ENCODE data around the gene SRCIN1.
"Not testable (repeated sequence)": the region's sequence is repeated elsewhere in the genome, so short reads cannot be mapped to it uniquely, and the experiment has no call there.

Gene SRCIN1

DNA sequence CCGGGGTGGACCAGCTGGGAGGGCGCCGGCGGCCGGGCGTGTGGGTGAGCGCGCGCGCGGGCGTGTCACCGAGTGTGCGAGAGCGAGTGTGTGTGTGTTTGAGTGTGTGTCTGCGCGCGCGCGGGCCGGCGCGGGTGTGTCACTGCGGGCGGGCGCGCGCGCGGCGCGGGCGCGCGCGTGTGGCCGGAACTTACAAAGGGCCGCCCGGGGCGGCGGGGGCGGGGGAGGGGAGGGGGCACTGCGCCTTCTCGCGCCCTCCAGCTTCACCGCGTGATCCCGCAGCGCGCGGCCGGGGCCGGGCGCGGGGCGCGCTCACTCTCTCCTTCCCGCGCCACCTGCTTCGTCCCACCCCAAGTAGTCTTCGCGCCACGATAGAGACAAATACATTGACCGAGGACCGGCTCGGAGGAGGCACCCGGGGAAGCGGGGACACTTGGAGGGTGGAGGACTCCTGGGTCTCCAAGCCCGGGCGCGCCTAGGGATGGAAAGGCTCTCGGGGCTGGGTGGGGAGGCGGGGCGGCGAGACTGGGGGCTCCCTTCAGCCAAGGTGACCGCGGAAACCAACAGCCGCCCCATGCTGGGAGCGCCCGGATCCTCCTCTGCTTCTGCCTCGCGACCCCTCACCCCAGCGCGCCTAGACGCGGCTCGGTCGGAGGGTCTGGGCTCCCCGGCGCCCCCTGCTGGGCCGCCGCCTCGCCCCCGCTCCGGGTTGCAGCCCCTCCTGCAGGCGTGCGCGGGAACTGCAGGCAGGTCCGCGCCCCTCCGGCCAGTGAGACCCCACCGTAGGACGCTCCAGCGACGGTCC lies at the start of gene SRCIN1:
Gene SRCIN1, minus strand, starts transcription at position 112 of the 805 bp plus-strand sequence. CDS start 247 bp downstream, outside the sequence.
- DNase-seq, result peak; percentile 44 to 83

DNA sequence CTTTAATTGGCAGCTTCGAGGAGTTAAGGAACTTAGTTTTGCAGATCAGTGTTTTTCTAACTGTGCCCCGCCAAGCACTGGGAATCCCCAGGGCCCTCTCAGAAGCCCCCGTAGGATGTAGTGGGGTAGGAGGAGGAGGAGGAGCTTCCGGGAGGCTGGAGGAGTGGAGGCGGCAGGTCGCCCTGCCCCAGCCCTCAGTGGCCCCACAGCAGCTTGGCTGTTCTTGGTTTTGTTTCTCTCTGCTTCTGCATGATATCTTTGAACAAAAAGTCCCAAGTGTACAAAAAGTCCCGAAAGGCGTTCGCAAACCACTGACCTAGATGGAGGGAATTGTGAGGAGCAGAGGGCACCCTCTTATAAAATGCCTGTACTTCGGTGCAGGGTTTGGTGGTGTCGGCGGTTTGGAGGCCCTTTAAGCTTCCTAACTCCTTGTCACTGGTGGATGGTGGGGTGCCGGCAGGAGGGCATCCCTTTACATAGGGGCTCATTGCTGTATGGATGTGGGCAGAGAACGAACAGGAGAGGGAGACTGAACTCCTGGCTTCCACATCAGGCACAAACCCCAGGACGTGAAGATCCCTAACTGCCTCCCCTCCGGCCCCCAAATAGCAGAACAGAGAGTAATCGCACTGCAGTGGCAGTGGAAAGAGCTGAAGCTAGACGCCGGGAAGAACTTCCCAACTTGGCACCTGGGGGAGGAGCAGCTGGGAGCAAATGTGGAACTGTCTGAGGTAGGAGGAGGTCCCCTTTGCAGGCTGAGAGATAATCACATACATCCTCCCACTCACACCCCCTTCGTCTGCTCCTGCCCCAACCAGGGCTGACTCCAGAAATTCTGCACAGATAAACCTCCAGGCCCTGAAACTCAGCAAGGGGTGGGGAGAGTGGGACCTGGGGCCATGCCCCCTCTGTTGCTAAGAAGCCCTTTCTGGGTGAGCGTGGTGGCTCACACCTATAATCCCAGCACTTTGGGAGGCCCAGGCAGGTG lies 49.0 kb upstream of the SRCIN1 start:
- DNase-seq, result no peak

GRCh38 chr17:38653679-38654078 lies 47.9 kb upstream of the SRCIN1 start:
- DNase-seq, result no peak

GRCh38 chr17:38653230-38653629 lies 47.5 kb upstream of the SRCIN1 start:
- DNase-seq, result no peak

GRCh38 chr17:38650653-38651173 lies 45.0 kb upstream of the SRCIN1 start:
- not testable (repeated sequence) for DNase-seq

DNA sequence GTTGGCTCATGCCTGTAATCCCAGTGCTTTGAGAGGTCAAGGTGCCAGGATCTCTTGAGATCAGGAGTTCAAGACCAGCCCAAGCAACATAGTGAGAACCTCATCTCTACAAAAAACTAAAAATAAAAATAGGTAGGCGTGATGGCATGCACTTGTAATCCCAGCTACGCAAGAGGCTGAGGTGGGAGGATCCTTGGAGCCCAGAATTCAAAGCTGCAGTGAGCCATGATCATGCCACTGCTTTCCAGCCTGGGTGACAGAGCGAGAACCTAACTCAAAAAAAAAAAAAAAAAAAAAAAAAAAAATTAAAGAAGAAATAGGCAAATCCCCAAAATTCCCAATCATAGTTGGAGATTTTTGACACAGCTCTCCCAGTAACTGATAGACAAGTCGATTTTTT lies 32.2 kb upstream of the SRCIN1 start:
- no peak for DNase-seq

- DNase-seq, result no peak
Observed at GRCh38 chr17:38636054-38636453, 30.3 kb upstream of the SRCIN1 start.

DNA sequence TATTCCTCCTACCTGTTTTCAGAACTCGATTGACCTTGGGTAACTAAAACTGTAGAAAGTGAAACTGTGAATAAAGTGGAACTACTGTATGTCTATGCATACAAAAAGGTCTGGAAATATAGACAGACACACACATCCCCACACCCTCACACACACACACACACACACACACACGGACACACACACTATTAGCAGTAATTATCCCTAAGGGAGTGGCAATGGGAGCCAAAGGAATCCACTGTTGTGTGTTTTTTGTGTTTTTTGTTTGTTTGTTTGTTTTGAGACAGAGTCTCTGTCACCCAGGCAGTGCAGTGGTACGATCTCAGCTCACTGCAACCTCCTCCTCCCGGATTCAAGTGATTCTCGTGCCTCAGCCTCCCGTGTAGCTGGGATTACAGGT lies 26.6 kb upstream of the SRCIN1 start:
- no peak for DNase-seq

DNA sequence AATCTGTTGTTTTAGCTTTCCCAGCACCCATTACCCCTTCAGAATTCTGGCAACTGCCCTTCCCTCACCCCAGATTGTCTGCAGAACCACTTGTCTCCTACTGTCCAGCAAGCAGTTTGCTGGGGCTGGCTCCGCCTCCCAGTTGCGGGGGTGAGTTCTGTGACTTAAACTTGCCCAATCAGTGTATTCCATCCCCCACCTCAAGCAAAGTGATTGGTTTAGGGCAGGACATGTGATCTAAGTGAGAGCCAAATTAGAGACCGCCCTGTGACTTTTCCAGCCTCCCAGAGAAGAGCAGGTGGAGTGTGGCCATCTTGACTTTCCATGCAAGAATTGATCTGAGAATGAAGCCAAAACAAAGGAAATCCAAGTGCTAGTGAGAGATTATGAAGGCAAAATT lies 22.7 kb upstream of the SRCIN1 start:
- DNase-seq, result no peak

GRCh38 chr17:38627957-38628356 lies 22.2 kb upstream of the SRCIN1 start:
- no peak for DNase-seq

DNA sequence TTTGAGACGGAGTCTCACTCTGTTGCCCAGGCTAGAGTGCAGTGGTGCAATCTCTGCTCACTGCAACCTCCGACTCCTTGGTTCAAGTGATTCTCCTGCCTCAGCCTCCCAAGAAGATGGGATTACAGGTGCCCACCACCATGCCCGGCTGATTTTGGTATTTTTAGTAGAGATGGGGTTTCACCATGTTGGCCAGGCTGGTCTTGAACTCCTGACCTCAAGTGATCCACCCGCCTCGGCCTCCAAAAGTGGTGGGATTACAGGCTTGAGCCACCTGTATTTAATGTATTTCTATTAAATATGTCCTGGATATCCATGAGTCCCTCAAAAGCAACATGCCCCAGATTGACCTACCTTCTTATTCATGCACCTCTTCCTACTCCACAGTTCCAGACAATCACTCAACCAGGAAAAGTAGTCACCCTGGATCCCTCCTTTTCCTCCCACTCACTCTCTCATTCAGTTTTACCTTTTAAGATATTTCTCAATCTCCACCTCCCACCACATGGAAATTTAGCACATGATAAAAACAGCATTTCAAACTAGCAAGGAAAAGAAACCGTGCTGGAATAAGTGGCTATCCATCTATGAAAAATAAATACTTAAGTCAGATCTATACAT lies 21.0 kb upstream of the SRCIN1 start:
- not testable (repeated sequence) for DNase-seq

DNA sequence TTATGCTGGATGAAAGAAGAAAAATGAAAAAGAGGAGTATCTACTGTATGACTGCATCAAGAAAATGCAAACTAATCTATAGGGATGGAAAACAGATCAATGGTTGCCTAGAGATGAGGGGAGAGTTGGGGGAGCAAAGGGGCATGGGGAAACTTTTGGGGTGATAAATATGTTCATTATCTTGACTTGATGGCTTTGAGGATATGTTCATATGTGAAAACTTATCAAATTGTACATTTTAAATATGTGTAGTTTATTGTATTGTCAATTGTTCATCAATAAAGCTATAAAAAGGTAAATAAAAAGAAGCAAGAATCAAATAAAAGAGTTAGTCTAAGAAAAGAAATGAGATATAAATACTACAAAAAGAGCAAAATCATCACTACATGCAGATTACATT lies 19.7 kb upstream of the SRCIN1 start:
- DNase-seq, result no peak

GRCh38 chr17:38624782-38625355 lies 19.1 kb upstream of the SRCIN1 start:
- not testable (repeated sequence) for DNase-seq

- DNase-seq, result no peak
Observed at GRCh38 chr17:38621538-38621937, 15.8 kb upstream of the SRCIN1 start.

GRCh38 chr17:38620551-38621277 lies 15.0 kb upstream of the SRCIN1 start:
- no peak for DNase-seq

DNA sequence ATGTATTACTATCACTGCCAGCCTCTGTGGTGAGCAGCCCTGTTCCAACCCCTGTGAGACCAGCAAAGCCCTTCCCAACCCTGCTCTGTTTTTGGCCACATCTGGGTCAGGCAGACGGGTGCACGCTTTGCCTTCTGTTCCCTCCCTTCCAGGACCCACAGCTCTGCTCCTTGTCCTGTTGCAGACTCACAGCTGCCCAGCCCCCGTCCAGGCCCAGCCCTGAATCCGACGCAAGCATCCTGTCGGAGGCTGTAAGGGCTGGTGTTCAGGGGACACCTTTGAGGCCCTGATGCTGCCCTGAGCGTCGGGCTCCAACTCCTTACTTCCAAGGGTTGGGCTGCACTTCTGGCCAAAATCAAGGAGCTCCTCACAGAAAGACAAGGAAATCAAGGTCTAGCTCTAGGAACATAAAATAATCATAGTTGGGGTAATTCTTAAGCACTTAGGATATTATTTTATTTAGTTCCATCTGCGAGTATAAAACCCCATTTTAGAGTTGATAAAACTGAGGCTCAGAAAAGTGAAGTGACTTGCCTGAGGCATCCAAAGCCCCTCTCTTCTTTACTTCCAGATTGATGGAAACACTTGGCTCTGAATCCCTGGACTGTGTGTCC lies 14.3 kb upstream of the SRCIN1 start:
- DNase-seq, result no peak

DNA sequence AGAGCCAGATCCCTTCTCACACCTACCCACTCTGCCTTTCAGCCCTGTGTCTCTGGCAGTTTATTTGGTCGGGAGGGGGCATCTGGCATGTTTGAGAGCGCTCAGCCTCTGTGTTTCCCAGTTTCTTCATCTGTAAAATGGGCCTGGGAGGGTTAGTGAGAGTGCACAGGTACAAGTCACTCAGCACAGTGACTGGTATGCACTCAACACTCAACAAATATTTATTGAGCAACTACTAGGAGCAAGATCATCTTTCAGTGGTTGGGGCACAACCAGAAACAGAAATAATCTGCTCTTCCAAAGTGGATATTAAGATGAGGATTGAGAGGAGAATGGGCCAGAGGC lies 13.7 kb upstream of the SRCIN1 start:
- DNase-seq, result no peak

- DNase-seq, result no peak
Observed at GRCh38 chr17:38617967-38618760, 12.4 kb upstream of the SRCIN1 start.

DNA sequence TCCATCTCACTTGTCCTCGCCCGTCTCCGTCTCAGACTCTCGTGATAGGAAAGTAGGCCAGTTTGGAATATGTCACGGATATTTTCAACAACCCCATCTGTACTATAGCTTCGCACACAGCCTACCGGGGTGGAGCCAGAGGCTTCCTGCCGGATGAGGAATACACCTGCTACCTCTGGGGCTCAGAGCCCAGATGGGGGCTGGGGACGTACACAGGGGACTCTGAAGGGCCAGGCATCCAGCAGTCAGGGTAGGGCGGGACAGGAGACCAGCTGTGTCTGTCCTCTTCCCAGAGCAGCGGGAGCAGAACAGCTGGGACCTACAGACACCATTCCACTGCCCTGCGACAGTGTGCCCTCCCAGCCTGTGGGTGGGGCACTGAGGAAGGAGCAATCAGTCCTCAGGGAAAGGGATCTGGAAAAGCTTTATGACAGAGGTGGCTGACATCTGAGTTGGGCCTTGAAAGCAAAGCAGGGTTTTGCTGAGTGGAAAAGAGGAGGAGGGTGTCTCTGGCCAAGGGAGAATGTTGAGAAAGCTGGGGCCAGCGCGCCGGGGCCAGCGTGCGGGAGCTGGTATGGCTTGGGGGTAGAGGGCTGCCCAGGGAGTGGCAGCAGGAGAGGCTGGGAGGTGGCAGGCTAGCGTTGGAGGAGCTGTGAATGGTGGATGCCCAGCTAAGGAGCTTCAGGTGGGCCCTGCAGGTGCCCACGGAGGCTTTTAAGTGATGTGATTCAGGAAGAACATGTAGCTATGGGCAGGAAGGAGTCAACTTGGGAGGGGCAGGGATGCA lies 11.5 kb upstream of the SRCIN1 start:
- DNase-seq, result no peak

DNA sequence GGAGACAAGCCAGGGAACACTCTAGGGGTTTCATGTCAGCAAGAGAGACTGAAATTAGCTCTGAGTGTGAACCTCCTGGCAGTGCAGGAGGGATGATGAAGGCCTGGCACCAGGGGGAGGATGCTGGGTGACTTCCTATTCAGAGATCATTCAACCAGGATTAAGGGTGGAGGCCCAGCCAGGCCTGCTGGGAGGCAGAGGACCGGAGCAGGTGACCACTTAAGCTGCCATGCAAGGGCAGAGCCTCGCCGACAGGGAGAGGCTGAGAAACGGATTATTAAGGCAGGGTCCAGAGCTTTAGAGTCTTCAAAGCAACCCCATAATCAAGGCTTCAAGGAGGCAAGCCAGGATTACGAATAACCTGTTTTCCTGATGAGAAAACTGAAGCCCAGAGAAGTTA lies 10.6 kb upstream of the SRCIN1 start:
- DNase-seq, result no peak
